Measurements from ENCODE around the gene ARHGEF33. TPM values are rescaled to one million over a fixed set of nuclear protein-coding genes. Genes with fewer than 3 reads are reported as not detected.

ARHGEF33 gene
- total RNA-seq = 0.74 TPM

DNA sequence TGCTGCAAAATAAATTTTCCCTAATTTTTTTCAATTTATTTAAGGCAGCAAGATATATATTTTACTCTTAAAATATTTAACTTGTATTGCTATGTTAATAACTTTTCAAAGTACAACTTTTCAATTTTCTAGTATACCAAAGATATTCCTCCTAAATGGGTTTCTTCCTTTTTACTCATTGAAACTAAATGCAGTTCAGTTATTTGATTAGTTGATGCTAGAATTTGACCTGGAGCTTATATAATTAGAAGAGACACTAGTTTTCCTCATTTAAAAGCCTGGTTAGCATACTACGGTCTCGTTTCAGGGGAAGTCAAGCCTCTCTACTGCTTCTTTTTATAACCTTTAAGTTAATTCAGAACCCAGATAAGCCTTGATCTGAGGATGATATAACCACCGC is at the start of gene ARHGEF33:
ARHGEF33 (plus strand) TSS at position 301 of the 400 bp plus-strand sequence. CDS start 29,573 bp downstream, outside the sequence.
- TF ChIP-seq, protein P1, sequence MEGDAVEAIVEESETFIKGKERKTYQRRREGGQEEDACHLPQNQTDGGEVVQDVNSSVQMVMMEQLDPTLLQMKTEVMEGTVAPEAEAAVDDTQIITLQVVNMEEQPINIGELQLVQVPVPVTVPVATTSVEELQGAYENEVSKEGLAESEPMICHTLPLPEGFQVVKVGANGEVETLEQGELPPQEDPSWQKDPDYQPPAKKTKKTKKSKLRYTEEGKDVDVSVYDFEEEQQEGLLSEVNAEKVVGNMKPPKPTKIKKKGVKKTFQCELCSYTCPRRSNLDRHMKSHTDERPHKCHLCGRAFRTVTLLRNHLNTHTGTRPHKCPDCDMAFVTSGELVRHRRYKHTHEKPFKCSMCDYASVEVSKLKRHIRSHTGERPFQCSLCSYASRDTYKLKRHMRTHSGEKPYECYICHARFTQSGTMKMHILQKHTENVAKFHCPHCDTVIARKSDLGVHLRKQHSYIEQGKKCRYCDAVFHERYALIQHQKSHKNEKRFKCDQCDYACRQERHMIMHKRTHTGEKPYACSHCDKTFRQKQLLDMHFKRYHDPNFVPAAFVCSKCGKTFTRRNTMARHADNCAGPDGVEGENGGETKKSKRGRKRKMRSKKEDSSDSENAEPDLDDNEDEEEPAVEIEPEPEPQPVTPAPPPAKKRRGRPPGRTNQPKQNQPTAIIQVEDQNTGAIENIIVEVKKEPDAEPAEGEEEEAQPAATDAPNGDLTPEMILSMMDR (IDR thresholded peaks at IDR 0.05) = no peak
- TF ChIP-seq POLR2AphosphoS5 (IDR thresholded peaks at IDR 0.05; ENCODE audit: insufficient read depth in 1 of 2, low read depth in 1 of 2) = no peak
- no peak for TF ChIP-seq POLR2A (IDR thresholded peaks at IDR 0.05)
- no peaks in the 10 kb centered on the region for H3K36me3 ChIP-seq
- H3K4me1 ChIP-seq = no peaks in the 10 kb centered on the region
- no peak within 1 kb of the TSS for H3K4me3 ChIP-seq
- no peaks in the 10 kb centered on the region for H3K27me3 ChIP-seq
- intact Hi-C loops (cut with DNase I) = no loop called here
- H3K27ac ChIP-seq = no peak within 1 kb of the TSS
- H3K9me3 ChIP-seq = no peaks in the 10 kb centered on the region
- no peak for DNase-seq (ENCODE audit: extremely low spot score in 2 of 2)

DNA sequence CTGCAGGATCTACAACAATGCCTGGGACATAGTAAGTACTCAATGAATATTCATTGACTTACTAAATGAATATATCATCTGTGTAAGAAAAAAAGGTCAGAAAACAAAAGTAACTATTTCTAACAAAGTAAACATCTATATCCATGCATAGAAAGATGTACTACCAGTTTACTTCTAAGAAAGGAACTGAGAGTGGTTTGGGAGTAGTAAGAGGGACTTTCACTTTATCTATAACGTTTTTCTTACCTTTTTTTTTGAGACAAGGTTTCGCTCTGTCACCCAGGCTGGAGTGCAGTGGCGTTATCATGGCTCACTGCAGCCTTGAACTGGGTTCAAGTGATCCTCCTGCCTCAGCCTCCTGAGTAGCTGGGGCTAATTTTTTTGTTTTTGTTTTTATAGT is 39.6 kb upstream of the ARHGEF33 start:
- TF ChIP-seq, protein P1 (IDR thresholded peaks at IDR 0.05) = no peak
- TF ChIP-seq POLR2A (IDR thresholded peaks at IDR 0.05) (no peak), POLR2AphosphoS5 (IDR thresholded peaks at IDR 0.05; ENCODE audit: insufficient read depth in 1 of 2, low read depth in 1 of 2) (no peak)
- Histone ChIP-seq H3K27ac (no peak overlapping the region), H3K4me3 (no peak overlapping the region), H3K9me3 (no peaks in the 10 kb centered on the region), H3K4me1 (no peaks in the 10 kb centered on the region), H3K36me3 (peaks cover 0 to 42% of the 10 kb centered on the region in 2 donors), H3K27me3 (no peaks in the 10 kb centered on the region)
- DNase-seq (ENCODE audit: extremely low spot score in 2 of 2) = no peak
- intact Hi-C loops (cut with DNase I) = no loop called here

DNA sequence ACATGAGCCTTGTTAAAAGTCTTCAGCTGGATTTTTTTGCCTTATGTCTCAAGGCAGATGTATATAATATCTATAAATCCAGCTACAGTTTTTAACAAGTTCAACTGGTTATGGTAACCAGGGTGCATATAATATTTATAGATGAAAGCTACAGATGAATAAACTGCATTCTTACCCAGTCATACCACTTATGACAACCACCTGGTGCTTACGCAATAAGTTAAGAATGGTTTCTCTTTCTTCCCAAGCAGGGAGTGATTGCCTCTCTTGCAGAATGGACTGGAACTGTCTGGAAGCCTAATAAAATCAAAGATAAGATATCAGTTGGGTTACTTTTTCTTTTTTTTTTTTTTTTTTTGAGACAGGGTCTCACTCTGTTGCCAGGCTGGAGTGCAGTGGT is 33.5 kb upstream of the ARHGEF33 start:
- peak in 1 of 2 donors; percentile 48 for TF ChIP-seq POLR2AphosphoS5 (IDR thresholded peaks at IDR 0.05; ENCODE audit: insufficient read depth in 1 of 2, low read depth in 1 of 2)
- TF ChIP-seq, protein P1 (IDR thresholded peaks at IDR 0.05) = no peak
- no peak for TF ChIP-seq POLR2A (IDR thresholded peaks at IDR 0.05)
- Histone ChIP-seq H3K9me3 (no peaks in the 10 kb centered on the region), H3K36me3 (peaks cover 0 to 60% of the 10 kb centered on the region in 2 donors), H3K4me1 (no peaks in the 10 kb centered on the region), H3K27me3 (no peaks in the 10 kb centered on the region), H3K4me3 (no peak overlapping the region), H3K27ac (no peak overlapping the region)
- DNase-seq (ENCODE audit: extremely low spot score in 2 of 2) = no peak
- intact Hi-C loops (cut with DNase I) = no loop called here

DNA sequence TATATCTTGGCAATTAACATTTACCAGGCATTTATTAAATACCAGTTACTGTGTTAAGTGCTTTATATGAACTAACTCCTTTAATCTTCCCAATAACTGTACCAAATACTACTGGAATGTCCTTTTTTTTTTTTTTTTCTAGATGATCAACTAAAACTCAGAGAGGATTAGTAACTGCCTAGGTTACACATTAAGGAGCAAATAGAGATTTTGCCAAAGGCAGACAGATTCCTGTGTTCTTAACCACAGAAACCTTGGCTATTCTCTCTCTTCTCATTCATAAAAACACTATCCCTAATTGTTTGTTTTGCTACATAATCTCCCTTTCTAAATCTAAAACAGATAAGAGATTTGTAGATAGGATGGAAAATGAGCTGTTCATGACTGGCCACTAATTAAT is 27.2 kb upstream of the ARHGEF33 start:
- intact Hi-C loops (cut with DNase I) = no loop called here
- no peak overlapping the region for H3K4me3 ChIP-seq
- no peaks in the 10 kb centered on the region for H3K4me1 ChIP-seq
- DNase-seq (ENCODE audit: extremely low spot score in 2 of 2) = no peak
- peaks cover 0 to 48% of the 10 kb centered on the region in 2 donors for H3K36me3 ChIP-seq
- H3K27me3 ChIP-seq = no peaks in the 10 kb centered on the region
- no peak overlapping the region for H3K27ac ChIP-seq
- H3K9me3 ChIP-seq = no peaks in the 10 kb centered on the region
- no peak for TF ChIP-seq POLR2AphosphoS5 (IDR thresholded peaks at IDR 0.05; ENCODE audit: insufficient read depth in 1 of 2, low read depth in 1 of 2)
- TF ChIP-seq, protein P1 (IDR thresholded peaks at IDR 0.05) = no peak
- no peak for TF ChIP-seq POLR2A (IDR thresholded peaks at IDR 0.05)

DNA sequence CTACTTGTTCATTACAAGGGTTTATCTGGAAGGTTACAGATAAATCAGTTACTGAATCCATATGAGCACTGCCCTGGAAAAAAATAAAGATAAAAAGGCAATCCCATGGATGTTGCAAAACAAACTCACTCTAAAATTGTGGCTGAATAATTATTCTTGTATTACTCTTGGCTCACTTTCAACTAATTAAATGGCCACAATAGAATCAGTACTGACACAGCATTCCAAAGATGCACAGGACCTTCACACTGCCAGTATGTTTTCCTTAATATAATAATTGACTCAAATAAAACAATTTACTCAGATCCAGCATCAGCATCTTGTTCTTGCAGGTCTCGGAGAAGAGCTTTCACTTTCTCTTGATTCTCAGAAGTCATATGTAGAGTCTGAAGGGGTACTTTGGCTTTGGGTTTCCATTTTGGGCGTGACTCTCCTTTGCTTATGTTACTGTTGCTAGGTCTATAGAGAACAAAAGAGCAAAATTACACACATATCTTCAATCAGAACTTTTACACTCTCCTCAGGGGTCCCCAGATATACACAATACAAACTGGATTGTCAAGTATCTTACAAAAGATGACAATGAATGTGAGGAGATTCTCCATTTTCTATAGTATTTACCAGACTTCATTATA is 26.5 kb upstream of the ARHGEF33 start:
- Histone ChIP-seq H3K27ac (no peak overlapping the region), H3K4me1 (no peaks in the 10 kb centered on the region), H3K4me3 (no peak overlapping the region), H3K36me3 (peaks cover 0 to 43% of the 10 kb centered on the region in 2 donors), H3K9me3 (no peaks in the 10 kb centered on the region), H3K27me3 (no peaks in the 10 kb centered on the region)
- intact Hi-C loops (cut with DNase I) = no loop called here
- TF ChIP-seq POLR2AphosphoS5 (IDR thresholded peaks at IDR 0.05; ENCODE audit: insufficient read depth in 1 of 2, low read depth in 1 of 2) (no peak), POLR2A (IDR thresholded peaks at IDR 0.05) (no peak)
- TF ChIP-seq, protein P1 (IDR thresholded peaks at IDR 0.05) = no peak
- no peak for DNase-seq (ENCODE audit: extremely low spot score in 2 of 2)
